ENCODE results near the gene KCTD16.

KCTD16 gene

DNA sequence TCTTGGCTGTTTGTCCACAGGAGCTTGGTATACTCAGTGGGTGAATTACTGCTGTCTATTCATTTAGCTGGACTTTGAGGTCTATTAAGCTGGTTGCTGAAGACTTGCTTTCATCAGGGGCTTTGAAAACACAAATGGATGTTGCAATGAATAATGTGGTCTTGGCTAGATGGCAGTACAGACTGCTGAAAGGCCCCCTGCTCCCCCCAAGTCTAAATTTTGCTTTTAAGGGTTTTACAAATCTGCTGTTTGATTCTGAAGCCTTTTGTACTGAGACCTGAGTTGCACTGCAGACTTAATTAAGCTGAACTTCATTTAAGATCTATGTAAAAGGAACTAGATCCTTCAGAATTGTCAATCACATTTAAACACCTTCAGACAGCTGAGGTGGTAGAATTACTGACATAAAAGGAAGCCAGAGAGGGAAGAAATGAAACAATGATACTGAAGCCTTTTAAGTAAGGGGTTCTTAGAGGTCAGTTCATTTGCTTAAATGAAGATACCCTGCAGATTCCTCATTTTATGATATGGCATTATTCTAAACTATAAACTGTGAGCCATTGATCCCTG is 37.3 kb downstream of the KCTD16 start:
- DNase-seq (ENCODE audit: low read depth): no peak

- DNase-seq (ENCODE audit: low read depth): no peak
Measured at GRCh38 chr5:144209361-144209760, 38.7 kb downstream of the KCTD16 start.

DNA sequence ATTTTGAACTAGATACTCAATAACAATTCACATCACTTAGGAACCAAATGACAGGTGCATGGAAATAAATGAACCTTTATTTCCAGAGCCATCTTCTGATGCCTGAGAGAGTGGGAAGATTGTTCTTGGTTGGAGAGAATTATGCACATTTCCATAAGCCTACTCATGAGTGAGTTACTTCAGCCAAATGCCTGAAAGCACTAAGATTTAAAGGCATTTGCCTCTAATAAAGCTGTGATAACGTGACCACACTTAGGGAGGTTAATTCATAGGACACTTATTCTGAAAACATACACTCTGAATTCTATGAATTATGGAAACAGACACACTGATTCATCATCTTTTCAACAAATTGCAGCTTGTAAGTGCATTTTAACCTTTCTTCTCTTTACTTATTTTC is 40.0 kb downstream of the KCTD16 start:
- no peak for DNase-seq (ENCODE audit: low read depth)

- DNase-seq (ENCODE audit: low read depth): no peak
Measured at GRCh38 chr5:144219869-144220268, 49.2 kb downstream of the KCTD16 start.

GRCh38 chr5:144227363-144227999 is 56.8 kb downstream of the KCTD16 start:
- no peak for DNase-seq (ENCODE audit: low read depth)

DNA sequence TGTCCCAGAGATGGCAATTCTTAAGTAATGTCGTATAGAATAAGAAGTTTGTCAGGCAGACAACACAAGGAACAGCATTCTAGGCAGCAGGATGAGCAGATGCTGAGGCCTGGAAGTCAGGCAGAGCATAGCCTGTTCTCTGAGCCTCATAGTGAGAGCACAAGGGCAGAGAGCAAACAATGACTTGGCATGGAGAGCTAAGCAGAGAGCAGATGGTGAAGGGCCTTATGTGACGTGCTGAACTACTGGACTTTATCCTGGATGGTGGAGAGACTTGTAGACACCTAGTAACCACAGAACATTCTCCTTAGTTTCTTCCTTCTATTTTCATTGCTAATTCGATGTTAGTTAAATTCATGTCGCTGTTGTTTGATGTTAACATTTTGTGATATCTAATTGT is 60.1 kb downstream of the KCTD16 start:
- DNase-seq (ENCODE audit: low read depth): no peak

DNA sequence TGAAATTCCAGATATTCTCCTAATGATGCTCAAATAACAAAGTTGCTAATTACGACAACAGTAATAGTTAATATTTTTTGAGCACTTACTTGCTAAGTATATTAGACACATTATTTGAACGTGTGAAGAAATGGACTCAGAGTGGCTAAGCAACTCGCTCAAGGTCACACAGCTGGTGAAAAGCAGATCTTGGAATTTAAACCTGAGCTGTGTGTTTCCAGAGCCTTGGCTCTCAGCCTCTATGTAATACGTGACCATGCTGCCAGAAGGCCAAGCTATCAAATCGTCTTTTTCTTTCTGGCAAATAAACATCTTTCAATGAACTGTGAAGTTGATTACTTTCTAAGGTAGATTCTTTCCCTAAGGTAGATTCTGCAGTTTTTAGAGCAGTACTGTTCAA is 61.6 kb downstream of the KCTD16 start:
- no peak for DNase-seq (ENCODE audit: low read depth)

GRCh38 chr5:144236499-144236898 is 65.8 kb downstream of the KCTD16 start:
- DNase-seq (ENCODE audit: low read depth): no peak

DNA sequence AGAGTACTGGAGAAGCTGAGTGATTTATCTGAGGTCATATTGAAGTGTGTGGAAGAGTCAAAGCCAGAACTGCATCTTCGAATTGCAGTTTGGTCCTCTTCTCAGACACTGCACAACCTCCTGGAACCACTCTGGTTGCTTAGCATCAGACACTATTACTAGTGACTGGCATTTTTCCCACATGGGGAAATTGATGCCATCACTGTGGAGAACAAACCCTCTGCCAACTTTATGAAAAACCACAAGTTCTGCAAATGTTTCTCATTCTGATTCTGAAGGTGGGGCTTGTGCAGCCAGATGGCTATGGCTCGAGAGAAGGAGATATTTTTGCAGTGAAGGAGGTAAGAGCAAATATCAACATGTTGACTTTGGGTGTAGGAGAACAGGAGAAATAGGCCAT is 67.2 kb downstream of the KCTD16 start:
- no peak for DNase-seq (ENCODE audit: low read depth)

DNA sequence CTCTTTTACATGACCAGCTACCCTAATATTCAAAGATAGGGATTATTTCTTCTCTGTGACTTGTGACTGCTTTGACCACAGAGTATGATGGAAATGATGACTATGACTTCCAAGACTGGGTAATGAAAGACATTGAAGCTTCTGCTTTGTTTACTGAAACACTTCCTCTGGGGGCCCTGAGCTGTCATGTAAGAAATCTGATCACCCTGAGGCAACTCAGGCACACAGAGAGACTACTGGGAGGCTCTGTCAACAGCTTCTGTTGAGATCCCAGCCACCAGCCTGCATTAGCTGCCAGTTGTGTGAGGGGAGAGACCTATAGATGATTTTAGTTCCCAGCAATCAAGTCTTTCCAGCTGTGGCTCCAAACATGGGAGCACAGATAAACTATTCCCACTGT is 76.5 kb downstream of the KCTD16 start:
- no peak for DNase-seq (ENCODE audit: low read depth)

- DNase-seq (ENCODE audit: low read depth): no peak
Measured at GRCh38 chr5:144248015-144248414, 77.3 kb downstream of the KCTD16 start.

DNA sequence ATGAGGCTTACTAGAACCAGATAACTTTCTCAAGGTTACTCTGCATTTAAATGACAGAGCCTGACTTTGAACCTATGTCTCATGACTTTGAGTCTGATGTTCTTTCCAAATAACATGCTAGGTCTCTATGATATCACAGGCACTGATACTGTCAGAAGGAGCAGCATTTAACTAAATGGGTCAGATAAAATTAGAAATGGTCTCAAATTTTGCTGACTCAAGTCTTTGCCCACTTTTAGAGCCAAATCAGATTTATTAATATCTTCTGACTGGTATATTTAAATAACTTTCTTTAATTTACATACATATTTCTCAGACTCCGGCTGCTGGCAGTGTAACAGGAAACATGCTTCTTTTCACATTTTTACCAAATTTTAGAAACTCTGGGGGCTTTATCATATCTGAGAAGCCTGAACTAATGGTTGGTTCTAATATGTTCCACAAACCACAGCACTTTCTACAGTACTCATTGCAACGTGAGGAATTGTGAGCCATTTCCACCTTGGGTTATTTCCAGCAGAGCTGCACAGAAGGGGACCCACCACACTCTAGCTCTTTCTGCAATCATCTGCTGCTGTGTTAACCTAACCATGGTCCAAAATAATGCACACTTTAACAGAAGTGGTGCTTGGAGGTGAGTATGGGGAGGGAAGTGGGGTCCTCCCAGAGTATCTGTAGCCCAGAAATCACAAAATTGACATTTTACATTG is 79.2 kb downstream of the KCTD16 start:
- no peak for DNase-seq (ENCODE audit: low read depth)

DNA sequence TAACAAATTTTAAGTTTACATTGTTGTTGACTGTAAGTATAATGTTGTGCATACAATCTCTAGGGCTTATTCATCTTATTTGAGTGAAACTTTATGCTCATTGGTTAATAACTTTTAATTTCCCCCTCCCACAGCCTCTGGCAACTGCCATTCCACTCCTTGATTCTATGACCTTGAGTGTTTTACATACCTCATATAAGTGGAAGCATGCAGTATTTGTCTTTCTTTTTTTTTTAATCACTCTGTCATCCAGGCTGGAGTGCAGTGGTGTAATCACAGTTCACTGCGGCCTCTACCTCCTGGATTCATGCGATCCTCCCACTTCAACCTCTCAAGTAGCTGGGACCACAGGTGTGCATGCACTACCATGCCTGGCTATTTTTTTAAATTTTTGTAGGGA is 83.9 kb downstream of the KCTD16 start:
- DNase-seq (ENCODE audit: low read depth): no peak

- DNase-seq (ENCODE audit: low read depth): no peak
Measured at GRCh38 chr5:144260121-144260520, 89.4 kb downstream of the KCTD16 start.

GRCh38 chr5:144265643-144266247 is 95.1 kb downstream of the KCTD16 start:
- DNase-seq (ENCODE audit: low read depth): no peak

DNA sequence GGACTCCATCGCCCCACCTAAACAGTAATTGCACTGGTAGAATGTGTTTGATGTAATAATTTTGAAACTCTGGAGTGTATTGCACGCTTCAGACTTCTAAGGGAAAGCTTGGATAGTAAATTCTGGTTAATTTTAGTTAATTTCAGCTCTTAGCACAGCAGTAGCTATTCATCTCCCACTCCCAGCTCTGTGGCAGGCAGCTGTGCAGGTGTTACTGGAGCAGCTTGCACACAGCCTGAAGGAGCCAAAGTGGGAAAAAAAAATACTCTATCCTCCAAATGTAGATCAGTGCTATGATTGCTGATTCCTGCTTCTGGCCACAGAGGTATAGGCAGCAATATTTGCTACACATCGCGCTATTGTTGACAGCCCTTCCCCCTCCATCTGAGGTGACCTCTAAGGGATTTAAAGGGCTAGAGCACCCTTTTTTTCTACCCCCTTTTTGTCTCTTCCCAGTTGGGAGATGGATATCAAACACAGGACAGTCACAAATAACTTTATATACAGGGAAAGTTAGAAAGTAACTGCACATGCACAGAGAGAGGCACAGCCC is 97.4 kb downstream of the KCTD16 start:
- DNase-seq (ENCODE audit: low read depth): no peak

GRCh38 chr5:144273232-144274027 is 102.8 kb downstream of the KCTD16 start:
- DNase-seq (ENCODE audit: low read depth): no peak

DNA sequence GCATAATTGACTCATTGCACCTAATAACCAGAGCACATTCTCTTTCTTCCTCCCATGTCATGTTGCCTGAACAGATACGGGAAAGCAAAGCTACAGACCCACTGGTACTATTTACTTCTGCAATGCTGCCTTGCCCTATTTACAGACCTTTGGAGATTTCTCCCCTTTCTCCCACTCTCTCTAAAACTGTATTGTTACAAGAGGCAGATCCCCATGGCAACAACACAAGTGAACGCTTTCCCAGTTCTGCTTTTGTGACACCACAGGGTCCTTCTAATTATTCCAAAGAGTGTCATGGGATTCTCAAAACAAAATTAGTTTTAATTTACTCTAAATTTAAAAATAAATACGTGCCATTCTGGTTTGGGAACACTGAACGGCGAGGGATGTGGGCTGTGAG is 104.7 kb downstream of the KCTD16 start:
- no peak for DNase-seq (ENCODE audit: low read depth)

DNA sequence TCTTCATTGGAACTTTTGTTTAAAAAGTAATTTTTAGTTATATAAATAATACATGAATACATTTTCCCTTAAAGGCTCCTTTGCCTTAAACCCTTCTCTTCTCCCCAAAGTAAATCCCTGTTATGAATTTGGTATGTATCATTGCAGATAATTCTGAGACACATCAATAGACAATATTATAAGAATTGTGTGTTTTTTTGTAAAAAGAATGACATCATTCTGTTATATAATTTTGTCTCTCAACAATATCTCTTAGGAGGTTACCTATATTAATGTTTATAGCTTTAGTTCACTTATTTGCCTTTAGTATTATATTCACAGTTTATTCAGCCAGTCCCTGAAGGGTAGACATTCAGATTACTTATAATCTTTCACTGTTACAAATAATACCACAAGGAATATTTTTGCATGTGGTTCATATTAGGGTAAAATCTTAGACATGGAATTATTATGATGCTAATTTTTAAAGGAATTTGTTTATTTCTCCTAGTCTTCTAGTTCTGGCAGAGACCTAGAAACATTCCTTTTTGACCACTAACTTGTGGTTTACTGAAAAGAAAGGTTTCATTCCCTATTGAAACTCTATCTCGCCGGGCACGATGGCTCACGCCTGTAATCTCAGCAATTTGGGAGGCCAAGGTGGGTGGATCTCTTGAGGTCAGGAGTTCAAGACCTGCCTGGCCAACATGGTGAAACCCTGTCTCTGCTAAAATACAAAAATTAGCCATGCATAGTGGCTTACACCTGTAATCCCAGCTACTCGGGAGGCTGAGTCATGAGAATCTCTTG is 105.6 kb downstream of the KCTD16 start:
- DNase-seq (ENCODE audit: low read depth): peak; percentile 11

DNA sequence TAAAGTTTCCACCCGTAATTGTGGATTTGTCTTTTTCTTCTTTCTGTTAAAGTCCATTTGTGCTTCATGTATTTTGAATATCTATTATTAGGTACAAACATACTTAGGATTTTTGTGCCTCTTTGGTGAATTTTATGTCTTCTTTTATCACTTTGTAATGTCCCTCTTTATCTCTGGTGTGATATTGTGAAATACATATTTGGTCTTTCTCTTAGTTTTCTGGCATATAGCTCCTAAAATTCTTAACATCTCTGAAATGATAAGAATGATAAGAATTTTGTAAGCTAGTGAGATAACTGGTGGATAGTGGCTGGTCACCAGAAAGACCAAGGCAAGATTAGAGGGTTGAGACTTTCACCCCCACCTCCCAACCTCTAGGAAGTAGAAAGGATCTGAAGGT is 111.1 kb downstream of the KCTD16 start:
- no peak for DNase-seq (ENCODE audit: low read depth)

GRCh38 chr5:144284036-144284435 is 113.4 kb downstream of the KCTD16 start:
- no peak for DNase-seq (ENCODE audit: low read depth)

Data from non-pigmented ciliary epithelial cell (primary cell).